IMR-90 (cell line): Measurements from ENCODE around the gene ID3. TPM values are rescaled to one million over a fixed set of nuclear protein-coding genes. Genes with fewer than 3 reads are reported as not detected.

Source experiments
- ATAC-seq: fragments of 200-7000 bp; cut with Tn5 transposase; 2 replicates; pipeline ENCODE4 v1.9.1; 2020; ENCODE audit warnings: low read depth, mild to moderate bottlenecking, moderate library complexity
- BruUV-seq: library from RNA; stranded (reverse); fragments of 400-500 nt; replicated peaks from 2 replicates; lab custom pipeline; 2021; lab: Mats Ljungman, UMichigan
- CTCF ChIA-PET: fragments of 300-600 bp; formaldehyde crosslinking; extraction: SDS; loops from one replicate; lab custom pipeline; 2021; ENCODE audit warnings: antibody characterized with exemption; lab: Yijun Ruan, JAX
- POLR2A ChIA-PET: fragments of 300-600 bp; sonication (Branson Sonifier 250); formaldehyde crosslinking; loops from one replicate; lab custom pipeline; 2022; ENCODE audit warnings: antibody characterized with exemption; ENCODE audit not compliant: unreplicated experiment; lab: Charles Lee
- DNase-seq: peaks from one replicate; pipeline ENCODE4 v3.0.0; 2013
- H2AFZ ChIP-seq: replicated peaks from 2 replicates; pipeline ENCODE3; 2013; ENCODE audit warnings: low read length, mild to moderate bottlenecking; ENCODE audit not compliant: poor library complexity
- H2AK5ac ChIP-seq: 2 replicates; pipeline ENCODE4 v1.6.1; 2013; ENCODE audit warnings: low read depth, low read length, inconsistent platforms
- H2AK9ac ChIP-seq: replicated peaks from 2 replicates; pipeline ENCODE3; 2013; ENCODE audit warnings: mild to moderate bottlenecking, low read depth, low read length, moderate library complexity; ENCODE audit not compliant: poor library complexity
- H2BK120ac ChIP-seq: 2 replicates; pipeline ENCODE4 v1.6.1; 2013; ENCODE audit warnings: low read depth, low read length, inconsistent platforms
- H2BK15ac ChIP-seq: 3 replicates; pipeline ENCODE4 v1.6.1; 2013; ENCODE audit warnings: low read depth, low read length, inconsistent platforms
- H2BK20ac ChIP-seq: 2 replicates; pipeline ENCODE4 v1.6.1; 2013; ENCODE audit warnings: low read depth, mild to moderate bottlenecking, inconsistent platforms, low read length, moderate library complexity
- H2BK5ac ChIP-seq: 2 replicates; pipeline ENCODE4 v1.6.1; 2013; ENCODE audit warnings: mild to moderate bottlenecking, low read depth, low read length, inconsistent platforms; ENCODE audit not compliant: poor library complexity, severe bottlenecking
- H3K14ac ChIP-seq: replicated peaks from 2 replicates; pipeline ENCODE4 v1.6.1; 2013; ENCODE audit warnings: low read depth, low read length, inconsistent platforms
- H3K18ac ChIP-seq: 2 replicates; pipeline ENCODE4 v1.6.1; 2013; ENCODE audit warnings: low read depth, low read length, control low read depth
- H3K23ac ChIP-seq: 2 replicates; pipeline ENCODE4 v1.6.1; 2013; ENCODE audit warnings: low read depth, low read length, inconsistent platforms
- H3K27ac ChIP-seq: 2 replicates; pipeline ENCODE4 v1.5.1; 2013; ENCODE audit warnings: mild to moderate bottlenecking, control low read depth, low read length; ENCODE audit not compliant: insufficient read depth
- H3K27me3 ChIP-seq: 2 replicates; pipeline ENCODE4 v1.6.1; 2013; ENCODE audit warnings: low read length; ENCODE audit not compliant: control insufficient read depth, insufficient read depth
- H3K36me3 ChIP-seq: 2 replicates; pipeline ENCODE4 v1.6.1; 2013; ENCODE audit warnings: low read length, mixed read lengths; ENCODE audit not compliant: control insufficient read depth, insufficient read depth
- H3K4ac ChIP-seq: 2 replicates; pipeline ENCODE4 v1.6.1; 2013; ENCODE audit warnings: low read depth, low read length, inconsistent platforms
- H3K4me1 ChIP-seq: 2 replicates; pipeline ENCODE4 v1.6.1; 2013; ENCODE audit warnings: low read length, mixed read lengths; ENCODE audit not compliant: control insufficient read depth, insufficient read depth
- H3K4me2 ChIP-seq: 2 replicates; pipeline ENCODE4 v1.6.1; 2013; ENCODE audit warnings: low read depth, mild to moderate bottlenecking, control low read depth, low read length, moderate library complexity
- H3K4me3 ChIP-seq: 2 replicates; pipeline ENCODE4 v1.5.1; 2013; ENCODE audit warnings: low read depth, mild to moderate bottlenecking, control low read depth, low read length, moderate library complexity; ENCODE audit not compliant: insufficient read depth
- H3K56ac ChIP-seq: 2 replicates; pipeline ENCODE4 v1.6.1; 2013; ENCODE audit warnings: low read length, inconsistent platforms; ENCODE audit not compliant: insufficient read depth; ENCODE audit errors: extremely low read depth
- H3K79me1 ChIP-seq, 2 experiments: 2 replicates each; pipeline ENCODE4 v1.6.1; 2013; ENCODE audit warnings: low read length in 2 of 2, inconsistent platforms in 1 of 2, low read depth in 1 of 2
- H3K9ac ChIP-seq: 2 replicates; pipeline ENCODE4 v1.6.1; 2013; ENCODE audit warnings: low read depth, low read length, control low read depth
- H3K9me1 ChIP-seq: 2 replicates; pipeline ENCODE4 v1.6.1; 2013; ENCODE audit warnings: low read length, inconsistent platforms; ENCODE audit not compliant: insufficient read depth
- H3K9me3 ChIP-seq: 2 replicates; pipeline ENCODE4 v1.6.1; 2013; ENCODE audit warnings: low read length; ENCODE audit not compliant: control insufficient read depth, insufficient read depth
- H4K20me1 ChIP-seq: 2 replicates; pipeline ENCODE4 v1.6.1; 2013; ENCODE audit warnings: low read length, inconsistent platforms; ENCODE audit not compliant: insufficient read depth
- H4K5ac ChIP-seq: 2 replicates; pipeline ENCODE4 v1.6.1; 2013; ENCODE audit warnings: mild to moderate bottlenecking, low read depth, low read length, control low read depth
- H4K8ac ChIP-seq, 2 experiments: 2 replicates each; pipeline ENCODE4 v1.6.1; 2013; ENCODE audit warnings: low read depth in 2 of 2, low read length in 2 of 2, control low read depth in 1 of 2, inconsistent platforms in 1 of 2
- H4K91ac ChIP-seq: 2 replicates; pipeline ENCODE4 v1.6.1; 2013; ENCODE audit warnings: low read depth, low read length, inconsistent platforms; ENCODE audit not compliant: insufficient read depth
- CHD1 ChIP-seq: IDR thresholded peaks from 2 replicates; pipeline ENCODE4 v1.6.1; 2012; ENCODE audit warnings: low read depth, low read length, improper control_type of control experiment
- NFE2L2 ChIP-seq: fragments of 150-350 bp; IDR thresholded peaks from 2 replicates; pipeline ENCODE4 v1.6.1; 2016; ENCODE audit warnings: low read depth, mild to moderate bottlenecking, low read length
- POLR2A ChIP-seq: IDR thresholded peaks from 2 replicates; pipeline ENCODE4 v1.6.1; 2012; ENCODE audit warnings: mild to moderate bottlenecking, low read depth, low read length
- RAD21 ChIP-seq: IDR thresholded peaks from 2 replicates; pipeline ENCODE4 v1.6.1; 2012; ENCODE audit warnings: low read length, improper control_type of control experiment
- WGBS, 2 experiments: methylation state at CpG; one replicate each; pipeline versions ENCODE4 v1.1.5 to v1.1.7; 2013; ENCODE audit warnings: missing lambda C conversion rate in 2 of 2; ENCODE audit not compliant: insufficient read length in 1 of 2; ENCODE audit errors: extremely low coverage in 2 of 2; 5-methylcytosine and 5-hydroxymethylcytosine counted together
- dilution Hi-C: fragments of 300-500 bp; cut with HindIII; formaldehyde crosslinking; loops from one replicate; pipeline ENCODE4 v1.14.3; 2018; ENCODE audit warnings: low sequenced_read_pairs; ENCODE audit not compliant: unreplicated experiment
- in situ Hi-C: fragments of 300-500 bp; cut with MboI; formaldehyde crosslinking; loops from 3 replicates; pipeline ENCODE4 v1.14.3; 2019; ENCODE audit warnings: low sequenced_read_pairs, inconsistent platforms, mixed read lengths
- intact Hi-C: fragments of 100-400 bp; cut with micrococcal nuclease; formaldehyde crosslinking; loops from 2 replicates; pipeline ENCODE4 v1.10.0; 2022
- polyA plus RNA-seq, 3 experiments: library from polyadenylated mRNA; depleted of rRNA; stranded (reverse); fragments of >200 nt; gene quantifications; 2 replicates each; pipeline ENCODE4 v1.2.3, GENCODE V29; 2012; ENCODE audit warnings: low replicate concordance in 1 of 3
- total RNA-seq: library from RNA; depleted of rRNA; stranded (reverse); fragments of >200 nt; gene quantifications from 2 replicates; pipeline ENCODE4 v1.2.3, GENCODE V29; 2012
- TF ChIP-seq, protein P1 (sequence below): fragments of 150-350 bp; IDR thresholded peaks from 2 replicates; pipeline ENCODE4 v1.6.1; 2016; ENCODE audit warnings: low read depth, mild to moderate bottlenecking, low read length, moderate library complexity, borderline replicate concordance

Gene ID3
- total and polyA plus RNA-seq, 2 of the 4 experiments (the other 2 are of a cell fraction): 109 to 304 TPM

DNA sequence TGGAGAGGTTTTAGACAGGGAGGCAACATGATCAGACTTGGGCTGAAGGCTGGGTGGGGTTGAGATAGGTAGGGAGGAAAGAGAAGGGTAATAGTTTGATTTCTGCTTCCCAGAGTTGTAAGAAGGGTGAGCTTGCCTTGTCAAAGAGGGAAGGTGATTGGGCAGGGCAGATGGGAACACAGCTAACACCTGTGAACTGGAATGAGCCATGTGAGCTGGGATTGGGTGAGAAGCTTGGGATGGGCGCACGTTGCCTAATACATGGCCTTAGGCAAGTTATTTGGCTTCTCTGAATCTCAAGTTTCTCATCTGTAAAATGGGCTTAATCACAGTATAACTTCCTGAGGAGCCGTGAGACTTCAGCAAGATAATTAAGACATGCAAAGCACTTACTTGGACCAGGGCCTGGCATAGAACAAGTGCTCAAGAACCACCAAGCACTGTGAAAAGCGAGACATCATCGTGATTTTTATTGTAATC lies 33.8 kb upstream of the ID3 start:
- H4K91ac ChIP-seq: peak overlapping the region; percentile 80
- H3K79me1 ChIP-seq: peaks cover 0 to 3% of the 10 kb centered on the region in 2 experiments; a peak in 1 of 4 replicates
- peak overlapping the region; percentile 68 for H4K5ac ChIP-seq
- H2AFZ ChIP-seq: no peak overlapping the region
- intact Hi-C loops: no loop called here
- H2AK9ac ChIP-seq: no peak overlapping the region
- WGBS, 2 experiments: 100% methylated on average over 3 of the region's 5 CpGs; no CpG with 5 or more reads in 1 of the 2 experiments
- peaks cover 14% of the 10 kb centered on the region for H3K4me1 ChIP-seq
- peaks cover 6% of the 10 kb centered on the region for H3K9me1 ChIP-seq
- no peaks in the 10 kb centered on the region for H4K20me1 ChIP-seq
- peak overlapping the region; percentile 83 for H2BK20ac ChIP-seq
- H3K36me3 ChIP-seq: no peaks in the 10 kb centered on the region
- H2AK5ac ChIP-seq: peak overlapping the region; percentile 89
- no peak overlapping the region for H3K4me3 ChIP-seq
- no TSS peak for BruUV-seq
- H3K9ac ChIP-seq: no peak overlapping the region
- dilution Hi-C loops: no loop called here
- in situ Hi-C loops: no loop called here
- H4K8ac ChIP-seq: peak overlapping the region; percentile 20 to 90; a peak in 3 of 4 replicates
- ChIA-PET POLR2A (no interaction called here), CTCF (interaction anchor here (1.3 kb wide), 1 partner anchor 37 kb away, joined by 3 read pairs; no protein-coding TSS in a partner anchor)
- TF ChIP-seq RAD21 (no peak), POLR2A (no peak), CHD1 (no peak), NFE2L2 (no peak)
- TF ChIP-seq, protein P1, sequence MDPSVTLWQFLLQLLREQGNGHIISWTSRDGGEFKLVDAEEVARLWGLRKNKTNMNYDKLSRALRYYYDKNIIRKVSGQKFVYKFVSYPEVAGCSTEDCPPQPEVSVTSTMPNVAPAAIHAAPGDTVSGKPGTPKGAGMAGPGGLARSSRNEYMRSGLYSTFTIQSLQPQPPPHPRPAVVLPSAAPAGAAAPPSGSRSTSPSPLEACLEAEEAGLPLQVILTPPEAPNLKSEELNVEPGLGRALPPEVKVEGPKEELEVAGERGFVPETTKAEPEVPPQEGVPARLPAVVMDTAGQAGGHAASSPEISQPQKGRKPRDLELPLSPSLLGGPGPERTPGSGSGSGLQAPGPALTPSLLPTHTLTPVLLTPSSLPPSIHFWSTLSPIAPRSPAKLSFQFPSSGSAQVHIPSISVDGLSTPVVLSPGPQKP: no peak
- H3K27me3 ChIP-seq: no peaks in the 10 kb centered on the region
- peak overlapping the region; percentile 51; the same call in 1 of the 3 replicates for H2BK15ac ChIP-seq
- H3K18ac ChIP-seq: peak overlapping the region; percentile 18
- no peak overlapping the region for H3K4me2 ChIP-seq
- no peak for ATAC-seq
- H2BK120ac ChIP-seq: peak overlapping the region; percentile 87
- peak overlapping the region; percentile 70 for H3K23ac ChIP-seq
- peak overlapping the region; percentile 33; the same call in 1 of the 2 replicates for H3K27ac ChIP-seq
- peak overlapping the region; percentile 8; the same call in 1 of the 2 replicates for H3K56ac ChIP-seq
- peak overlapping the region; percentile 80 for H3K4ac ChIP-seq
- no peak for DNase-seq
- peak overlapping the region; percentile 43 for H2BK5ac ChIP-seq
- peak overlapping the region; percentile 63 for H3K14ac ChIP-seq
- no peaks in the 10 kb centered on the region for H3K9me3 ChIP-seq
